ENCODE results near the gene ANP32B. TPM values are rescaled to one million over a fixed set of nuclear protein-coding genes. Genes with fewer than 3 reads are reported as not detected.

The ANP32B gene
- total and polyA plus RNA-seq, 2 experiments from 2014 or later, result 13.1 to 114 TPM

DNA sequence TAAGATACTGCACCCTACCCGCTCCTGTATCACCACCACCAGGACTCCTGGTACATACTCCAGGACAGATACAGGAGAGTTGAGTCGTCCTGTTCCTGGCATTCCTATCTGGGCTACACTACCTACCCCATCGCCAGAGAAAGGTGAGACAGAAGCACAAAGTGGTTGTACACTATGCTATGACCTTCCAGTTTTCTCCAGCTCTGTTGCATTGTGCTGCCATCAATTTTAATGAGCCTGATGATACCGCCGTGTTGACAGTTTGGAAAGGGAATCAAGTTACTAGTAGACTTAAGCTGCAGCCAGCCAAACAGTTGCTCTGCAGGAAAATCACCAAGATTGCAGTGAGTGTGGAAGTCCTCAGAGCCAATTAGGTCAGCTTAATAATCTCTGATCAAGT lies 35.2 kb downstream of the ANP32B start (continued):
- TF ChIP-seq, protein P1, sequence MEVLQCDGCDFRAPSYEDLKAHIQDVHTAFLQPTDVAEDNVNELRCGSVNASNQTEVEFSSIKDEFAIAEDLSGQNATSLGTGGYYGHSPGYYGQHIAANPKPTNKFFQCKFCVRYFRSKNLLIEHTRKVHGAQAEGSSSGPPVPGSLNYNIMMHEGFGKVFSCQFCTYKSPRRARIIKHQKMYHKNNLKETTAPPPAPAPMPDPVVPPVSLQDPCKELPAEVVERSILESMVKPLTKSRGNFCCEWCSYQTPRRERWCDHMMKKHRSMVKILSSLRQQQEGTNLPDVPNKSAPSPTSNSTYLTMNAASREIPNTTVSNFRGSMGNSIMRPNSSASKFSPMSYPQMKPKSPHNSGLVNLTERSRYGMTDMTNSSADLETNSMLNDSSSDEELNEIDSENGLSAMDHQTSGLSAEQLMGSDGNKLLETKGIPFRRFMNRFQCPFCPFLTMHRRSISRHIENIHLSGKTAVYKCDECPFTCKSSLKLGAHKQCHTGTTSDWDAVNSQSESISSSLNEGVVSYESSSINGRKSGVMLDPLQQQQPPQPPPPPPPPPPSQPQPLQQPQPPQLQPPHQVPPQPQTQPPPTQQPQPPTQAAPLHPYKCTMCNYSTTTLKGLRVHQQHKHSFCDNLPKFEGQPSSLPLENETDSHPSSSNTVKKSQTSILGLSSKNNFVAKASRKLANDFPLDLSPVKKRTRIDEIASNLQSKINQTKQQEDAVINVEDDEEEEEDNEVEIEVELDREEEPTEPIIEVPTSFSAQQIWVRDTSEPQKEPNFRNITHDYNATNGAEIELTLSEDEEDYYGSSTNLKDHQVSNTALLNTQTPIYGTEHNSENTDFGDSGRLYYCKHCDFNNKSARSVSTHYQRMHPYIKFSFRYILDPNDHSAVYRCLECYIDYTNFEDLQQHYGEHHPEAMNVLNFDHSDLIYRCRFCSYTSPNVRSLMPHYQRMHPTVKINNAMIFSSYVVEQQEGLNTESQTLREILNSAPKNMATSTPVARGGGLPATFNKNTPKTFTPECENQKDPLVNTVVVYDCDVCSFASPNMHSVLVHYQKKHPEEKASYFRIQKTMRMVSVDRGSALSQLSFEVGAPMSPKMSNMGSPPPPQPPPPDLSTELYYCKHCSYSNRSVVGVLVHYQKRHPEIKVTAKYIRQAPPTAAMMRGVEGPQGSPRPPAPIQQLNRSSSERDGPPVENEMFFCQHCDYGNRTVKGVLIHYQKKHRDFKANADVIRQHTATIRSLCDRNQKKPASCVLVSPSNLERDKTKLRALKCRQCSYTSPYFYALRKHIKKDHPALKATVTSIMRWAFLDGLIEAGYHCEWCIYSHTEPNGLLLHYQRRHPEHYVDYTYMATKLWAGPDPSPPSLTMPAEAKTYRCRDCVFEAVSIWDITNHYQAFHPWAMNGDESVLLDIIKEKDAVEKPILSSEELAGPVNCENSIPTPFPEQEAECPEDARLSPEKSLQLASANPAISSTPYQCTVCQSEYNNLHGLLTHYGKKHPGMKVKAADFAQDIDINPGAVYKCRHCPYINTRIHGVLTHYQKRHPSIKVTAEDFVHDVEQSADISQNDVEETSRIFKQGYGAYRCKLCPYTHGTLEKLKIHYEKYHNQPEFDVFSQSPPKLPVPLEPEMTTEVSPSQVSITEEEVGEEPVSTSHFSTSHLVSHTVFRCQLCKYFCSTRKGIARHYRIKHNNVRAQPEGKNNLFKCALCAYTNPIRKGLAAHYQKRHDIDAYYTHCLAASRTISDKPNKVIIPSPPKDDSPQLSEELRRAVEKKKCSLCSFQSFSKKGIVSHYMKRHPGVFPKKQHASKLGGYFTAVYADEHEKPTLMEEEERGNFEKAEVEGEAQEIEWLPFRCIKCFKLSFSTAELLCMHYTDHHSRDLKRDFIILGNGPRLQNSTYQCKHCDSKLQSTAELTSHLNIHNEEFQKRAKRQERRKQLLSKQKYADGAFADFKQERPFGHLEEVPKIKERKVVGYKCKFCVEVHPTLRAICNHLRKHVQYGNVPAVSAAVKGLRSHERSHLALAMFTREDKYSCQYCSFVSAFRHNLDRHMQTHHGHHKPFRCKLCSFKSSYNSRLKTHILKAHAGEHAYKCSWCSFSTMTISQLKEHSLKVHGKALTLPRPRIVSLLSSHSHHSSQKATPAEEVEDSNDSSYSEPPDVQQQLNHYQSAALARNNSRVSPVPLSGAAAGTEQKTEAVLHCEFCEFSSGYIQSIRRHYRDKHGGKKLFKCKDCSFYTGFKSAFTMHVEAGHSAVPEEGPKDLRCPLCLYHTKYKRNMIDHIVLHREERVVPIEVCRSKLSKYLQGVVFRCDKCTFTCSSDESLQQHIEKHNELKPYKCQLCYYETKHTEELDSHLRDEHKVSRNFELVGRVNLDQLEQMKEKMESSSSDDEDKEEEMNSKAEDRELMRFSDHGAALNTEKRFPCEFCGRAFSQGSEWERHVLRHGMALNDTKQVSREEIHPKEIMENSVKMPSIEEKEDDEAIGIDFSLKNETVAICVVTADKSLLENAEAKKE (CRISPR knock-in tag; IDR thresholded peaks at IDR 0.05), result no peak
- no peak for TF ChIP-seq JUNB (IDR thresholded peaks at IDR 0.05; ENCODE audit: unreplicated experiment)
- no peak for TF ChIP-seq ZNF331 (CRISPR knock-in tag; IDR thresholded peaks at IDR 0.05; ENCODE audit: low read depth)
- TF ChIP-seq, protein P2, sequence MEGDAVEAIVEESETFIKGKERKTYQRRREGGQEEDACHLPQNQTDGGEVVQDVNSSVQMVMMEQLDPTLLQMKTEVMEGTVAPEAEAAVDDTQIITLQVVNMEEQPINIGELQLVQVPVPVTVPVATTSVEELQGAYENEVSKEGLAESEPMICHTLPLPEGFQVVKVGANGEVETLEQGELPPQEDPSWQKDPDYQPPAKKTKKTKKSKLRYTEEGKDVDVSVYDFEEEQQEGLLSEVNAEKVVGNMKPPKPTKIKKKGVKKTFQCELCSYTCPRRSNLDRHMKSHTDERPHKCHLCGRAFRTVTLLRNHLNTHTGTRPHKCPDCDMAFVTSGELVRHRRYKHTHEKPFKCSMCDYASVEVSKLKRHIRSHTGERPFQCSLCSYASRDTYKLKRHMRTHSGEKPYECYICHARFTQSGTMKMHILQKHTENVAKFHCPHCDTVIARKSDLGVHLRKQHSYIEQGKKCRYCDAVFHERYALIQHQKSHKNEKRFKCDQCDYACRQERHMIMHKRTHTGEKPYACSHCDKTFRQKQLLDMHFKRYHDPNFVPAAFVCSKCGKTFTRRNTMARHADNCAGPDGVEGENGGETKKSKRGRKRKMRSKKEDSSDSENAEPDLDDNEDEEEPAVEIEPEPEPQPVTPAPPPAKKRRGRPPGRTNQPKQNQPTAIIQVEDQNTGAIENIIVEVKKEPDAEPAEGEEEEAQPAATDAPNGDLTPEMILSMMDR (conservative IDR thresholded peaks at IDR 0.05; ENCODE audit: low read depth in 2 of 2), result no peak

DNA sequence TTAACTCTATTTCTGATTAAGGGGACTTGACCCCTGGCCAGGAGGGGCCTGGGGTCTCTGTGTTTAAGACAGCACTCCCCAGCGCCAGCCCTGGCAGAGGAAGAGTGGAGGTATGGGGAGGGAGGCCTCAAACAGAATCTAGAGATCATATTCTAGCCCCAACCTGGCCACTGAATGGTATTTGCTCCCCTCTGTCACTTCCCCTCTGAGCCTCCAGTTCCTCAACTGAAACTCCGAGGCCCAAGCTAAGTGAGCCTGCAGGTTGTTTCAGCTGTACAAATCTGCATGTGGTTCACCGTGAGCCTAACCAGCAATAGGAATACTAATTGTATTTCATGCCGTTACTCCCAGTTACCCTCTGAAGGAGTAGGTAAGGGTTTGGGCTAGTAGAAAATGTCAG lies 36.0 kb downstream of the ANP32B start:
- Mint-ChIP-seq H3K4me1 (no peaks in the 10 kb centered on the region), H3K9me3 (no peaks in the 10 kb centered on the region), H3K27me3 (ENCODE audit: insufficient read depth, low read depth, poor library complexity) (peaks cover 4% of the 10 kb centered on the region), H3K27ac (no peak overlapping the region), H3K4me3 (no peak overlapping the region), H3K36me3 (ENCODE audit: low read depth) (peaks cover 30% of the 10 kb centered on the region)
- Histone ChIP-seq H3K4me1 (ENCODE audit: insufficient read depth) (no peaks in the 10 kb centered on the region), H3K79me2 (replicated peaks; ENCODE audit: insufficient read depth) (no peaks in the 10 kb centered on the region), H2AFZ (no peak overlapping the region), H3F3A (replicated peaks; ENCODE audit: low read depth) (no peaks in the 10 kb centered on the region), H3K27ac (ENCODE audit: low read depth) (no peak overlapping the region), H3K36me3 (ENCODE audit: insufficient read depth) (peaks cover 14% of the 10 kb centered on the region; the same call in 1 of the 2 replicates), H3K9me2 (ENCODE audit: insufficient read depth) (no peaks in the 10 kb centered on the region), H4K20me1 (replicated peaks; ENCODE audit: insufficient read depth) (no peaks in the 10 kb centered on the region; the same call in 1 of the 2 replicates), H3K4me3 (no peak overlapping the region), H3K4me2 (no peak overlapping the region), H3K27me3 (ENCODE audit: insufficient read depth) (no peaks in the 10 kb centered on the region)
- ATAC-seq (no peak), DNase-seq (ENCODE audit: low spot score) (no peak)
- no peak for TF ChIP-seq EZH2phosphoT487 (IDR thresholded peaks at IDR 0.05; ENCODE audit: unreplicated experiment)
- no peak for TF ChIP-seq CREB1 (CRISPR knock-in tag; IDR thresholded peaks at IDR 0.05; ENCODE audit: low read depth)
- TF ChIP-seq ZNF331 (CRISPR knock-in tag; IDR thresholded peaks at IDR 0.05; ENCODE audit: low read depth), result no peak
- no peak for TF ChIP-seq EZH2 (IDR thresholded peaks at IDR 0.05; ENCODE audit: low read depth, unreplicated experiment)
- TF ChIP-seq, protein P1 (CRISPR knock-in tag; IDR thresholded peaks at IDR 0.05), result no peak

Data from GM23338 (cell line).